GM13977 (cell line): ENCODE results near the gene MAT2A.
"Not testable (repeated sequence)": the region's sequence is repeated elsewhere in the genome, so short reads cannot be mapped to it uniquely, and the experiment has no call there.

ENCODE experiments used
- DNase-seq: peaks from one replicate; pipeline ENCODE4 v3.0.0; 2012; ENCODE audit warnings: low spot score
- in situ Hi-C: fragments of 300-500 bp; cut with MboI; formaldehyde crosslinking; loops from one replicate; pipeline ENCODE4 v1.12.0; 2022; ENCODE audit warnings: low sequenced_read_pairs, low pct_unique_long_range_greater_than_20kb, mixed read lengths, inconsistent platforms; ENCODE audit not compliant: unreplicated experiment
- TF ChIP-seq, protein P1 (sequence below): IDR thresholded peaks from 2 replicates; pipeline ENCODE4 v1.5.1; 2012; ENCODE audit warnings: mild to moderate bottlenecking, control low read depth; ENCODE audit not compliant: insufficient read depth; ENCODE audit errors: extremely low read depth, missing control alignments

MAT2A gene

DNA sequence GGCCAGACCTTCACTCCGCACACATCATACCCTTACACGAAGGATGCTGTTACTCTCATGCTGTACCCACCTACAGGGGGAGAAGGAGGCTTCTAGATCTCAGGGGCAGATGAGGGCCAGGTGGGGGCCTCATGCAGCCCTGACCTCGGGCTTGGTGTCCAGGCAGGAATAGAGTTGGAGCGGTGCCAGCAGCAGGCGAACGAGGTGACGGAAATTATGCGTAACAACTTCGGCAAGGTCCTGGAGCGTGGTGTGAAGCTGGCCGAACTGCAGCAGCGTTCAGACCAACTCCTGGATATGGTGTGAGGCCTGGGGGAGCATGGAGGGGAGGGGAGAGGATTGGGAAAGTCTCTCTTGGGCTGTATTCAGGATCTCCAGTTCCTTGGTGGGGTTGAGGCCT lies 52.6 kb downstream of the MAT2A start:
- no peak for DNase-seq
- in situ Hi-C loops: no loop called here
- TF ChIP-seq, protein P1, sequence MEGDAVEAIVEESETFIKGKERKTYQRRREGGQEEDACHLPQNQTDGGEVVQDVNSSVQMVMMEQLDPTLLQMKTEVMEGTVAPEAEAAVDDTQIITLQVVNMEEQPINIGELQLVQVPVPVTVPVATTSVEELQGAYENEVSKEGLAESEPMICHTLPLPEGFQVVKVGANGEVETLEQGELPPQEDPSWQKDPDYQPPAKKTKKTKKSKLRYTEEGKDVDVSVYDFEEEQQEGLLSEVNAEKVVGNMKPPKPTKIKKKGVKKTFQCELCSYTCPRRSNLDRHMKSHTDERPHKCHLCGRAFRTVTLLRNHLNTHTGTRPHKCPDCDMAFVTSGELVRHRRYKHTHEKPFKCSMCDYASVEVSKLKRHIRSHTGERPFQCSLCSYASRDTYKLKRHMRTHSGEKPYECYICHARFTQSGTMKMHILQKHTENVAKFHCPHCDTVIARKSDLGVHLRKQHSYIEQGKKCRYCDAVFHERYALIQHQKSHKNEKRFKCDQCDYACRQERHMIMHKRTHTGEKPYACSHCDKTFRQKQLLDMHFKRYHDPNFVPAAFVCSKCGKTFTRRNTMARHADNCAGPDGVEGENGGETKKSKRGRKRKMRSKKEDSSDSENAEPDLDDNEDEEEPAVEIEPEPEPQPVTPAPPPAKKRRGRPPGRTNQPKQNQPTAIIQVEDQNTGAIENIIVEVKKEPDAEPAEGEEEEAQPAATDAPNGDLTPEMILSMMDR: no peak

DNA sequence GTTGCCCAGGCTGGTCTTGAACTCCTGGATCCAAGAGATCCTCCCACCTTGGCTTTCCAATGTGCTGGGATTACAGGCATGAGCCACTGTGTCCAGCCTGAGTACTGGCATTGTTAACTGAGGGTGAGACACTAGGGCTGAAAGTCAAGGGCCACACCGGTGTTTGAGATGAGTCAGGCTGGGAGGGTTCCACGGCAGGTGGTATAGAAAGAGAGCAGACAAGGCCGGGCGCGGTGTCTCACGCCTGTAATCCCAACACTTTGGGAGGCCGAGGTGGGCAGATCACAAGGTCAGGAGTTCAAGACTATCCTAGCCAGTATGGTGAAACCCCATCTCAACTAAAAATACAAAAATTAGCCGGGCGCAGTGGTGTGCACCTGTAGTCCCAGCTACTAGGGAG lies 53.3 kb downstream of the MAT2A start:
- DNase-seq, in situ Hi-C loops: not testable (repeated sequence)

DNA sequence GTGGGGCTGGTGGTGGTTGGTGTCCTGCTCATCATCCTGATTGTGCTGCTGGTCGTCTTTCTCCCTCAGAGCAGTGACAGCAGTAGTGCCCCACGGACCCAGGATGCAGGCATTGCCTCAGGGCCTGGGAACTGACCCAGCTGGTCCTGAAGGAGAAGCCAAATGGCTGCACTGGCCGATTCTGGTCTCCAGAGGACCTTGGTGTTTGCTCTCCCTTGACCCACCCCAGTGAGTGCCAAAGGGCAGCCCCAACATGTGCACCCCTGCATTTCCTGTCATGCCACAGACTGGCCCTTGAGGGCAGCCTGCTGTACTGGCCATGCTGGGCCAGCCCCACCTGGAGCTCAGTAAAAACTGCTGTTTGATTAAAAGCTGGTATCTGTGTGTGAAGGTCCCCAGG lies 54.1 kb downstream of the MAT2A start:
- TF ChIP-seq, protein P1: no peak
- in situ Hi-C loops: no loop called here
- DNase-seq: no peak
